HepG2 (cell line): ENCODE results near the gene TGM2. TPM values are rescaled to one million over a fixed set of nuclear protein-coding genes. Genes with fewer than 3 reads are reported as not detected.

ENCODE experiments used
- AHDC1 ChIP-seq: sonication (generic); formaldehyde crosslinking; IDR thresholded peaks from 2 replicates; pipeline ENCODE4 v1.5.1; 2020; ENCODE audit warnings: mild to moderate bottlenecking, missing genetic modification reagents, borderline replicate concordance
- ASH2L ChIP-seq: fragments of 300-600, 200-600 bp; sonication (generic); IDR thresholded peaks from 2 replicates; pipeline ENCODE4 v1.7.0; 2017; ENCODE audit warnings: low read depth, mild to moderate bottlenecking, moderate library complexity, mixed read lengths, low read length; ENCODE audit not compliant: insufficient read length
- E2F1 ChIP-seq: sonication (generic); formaldehyde crosslinking; IDR thresholded peaks from 2 replicates; pipeline ENCODE4 v1.5.0; 2020; ENCODE audit warnings: missing genetic modification reagents
- KDM3A ChIP-seq: IDR thresholded peaks from 2 replicates; pipeline ENCODE4 v1.6.1; 2018; ENCODE audit warnings: low read depth, missing compliant biosample characterization
- NFE2L1 ChIP-seq: sonication (generic); formaldehyde crosslinking; IDR thresholded peaks from 2 replicates; pipeline ENCODE4 v1.4.0; 2020; ENCODE audit warnings: missing genetic modification reagents, mild to moderate bottlenecking, borderline replicate concordance
- RORA ChIP-seq: sonication (generic); formaldehyde crosslinking; IDR thresholded peaks from 2 replicates; pipeline ENCODE4 v1.5.0; 2020; ENCODE audit warnings: mild to moderate bottlenecking, missing genetic modification reagents, moderate library complexity
- SALL1 ChIP-seq: sonication (generic); formaldehyde crosslinking; IDR thresholded peaks from 2 replicates; pipeline ENCODE4 v1.8.0; 2022; ENCODE audit warnings: mild to moderate bottlenecking, missing genetic modification reagents
- STAG1 ChIP-seq: sonication (generic); formaldehyde crosslinking; IDR thresholded peaks from 2 replicates; pipeline ENCODE4 v1.4.0; 2020; ENCODE audit warnings: missing genetic modification reagents
- TMF1 ChIP-seq: sonication (generic); formaldehyde crosslinking; IDR thresholded peaks from 2 replicates; pipeline ENCODE4 v1.8.1; 2022; ENCODE audit warnings: low read depth, missing genetic modification reagents
- ZMYM3 ChIP-seq: sonication (generic); formaldehyde crosslinking; IDR thresholded peaks from 2 replicates; pipeline ENCODE4 v1.5.1; 2020; ENCODE audit warnings: mild to moderate bottlenecking, missing genetic modification reagents
- ZNF275 ChIP-seq: sonication (generic); formaldehyde crosslinking; IDR thresholded peaks from 2 replicates; pipeline ENCODE4 v1.8.0; 2022; ENCODE audit warnings: missing genetic modification reagents, mild to moderate bottlenecking, inconsistent platforms, borderline replicate concordance
- ZNF768 ChIP-seq: sonication (generic); formaldehyde crosslinking; IDR thresholded peaks from 2 replicates; pipeline ENCODE4 v1.4.0; 2020; ENCODE audit warnings: missing genetic modification reagents
- ZNF841 ChIP-seq: sonication (generic); formaldehyde crosslinking; IDR thresholded peaks from 2 replicates; pipeline ENCODE4 v1.8.1; 2023; ENCODE audit warnings: missing genetic modification reagents, borderline replicate concordance
- polyA plus RNA-seq, 8 experiments: library from polyadenylated mRNA; depleted of rRNA in 3 of 8; stranded (reverse) in 7 of 8; unstranded in 1 of 8; fragments of >200 nt; fragmentation: Illumina TruSeq in 4 of 8; extraction: Trizol in 4 of 8; gene quantifications; 2 replicates each; pipeline versions ENCODE4 v1.2.1 to v1.2.3, GENCODE V29; 2011 to 2016; ENCODE audit warnings: low read depth in 4 of 8, missing spikeins in 1 of 8, mixed read lengths in 1 of 8; ENCODE audit not compliant: insufficient read depth in 1 of 8
- total RNA-seq, 5 experiments: library from RNA; depleted of rRNA; stranded (reverse); fragments of >200 nt; fragmentation: Illumina TruSeq; extraction: Trizol; gene quantifications; 2 replicates each; pipeline ENCODE4 v1.2.3, GENCODE V29; 2016; ENCODE audit warnings: low read depth in 1 of 5
- TF ChIP-seq, protein P1 (sequence below): sonication (generic); formaldehyde crosslinking; IDR thresholded peaks from 2 replicates; pipeline ENCODE4 v1.4.0; 2020; ENCODE audit warnings: missing genetic modification reagents

TGM2 gene
- total and polyA plus RNA-seq, 2 of the 13 experiments (the other 11 are each of a cell fraction or from before 2014, with no cell fraction given) = 4.2 to 46.4 TPM

- TF ChIP-seq ASH2L (no peak), TMF1 (CRISPR knock-in tag) (no peak), RORA (no peak), ZNF768 (CRISPR knock-in tag) (peak; percentile 99), STAG1 (CRISPR knock-in tag) (no peak), ZMYM3 (CRISPR knock-in tag) (peak; percentile 54; the same call in 1 of the 2 replicates), ZNF841 (CRISPR knock-in tag) (no peak), KDM3A (CRISPR knock-in tag) (no peak), ZNF275 (CRISPR knock-in tag) (no peak), NFE2L1 (CRISPR knock-in tag) (no peak), E2F1 (CRISPR knock-in tag) (no peak), SALL1 (CRISPR knock-in tag) (no peak), AHDC1 (CRISPR knock-in tag) (no peak)
- TF ChIP-seq, protein P1, sequence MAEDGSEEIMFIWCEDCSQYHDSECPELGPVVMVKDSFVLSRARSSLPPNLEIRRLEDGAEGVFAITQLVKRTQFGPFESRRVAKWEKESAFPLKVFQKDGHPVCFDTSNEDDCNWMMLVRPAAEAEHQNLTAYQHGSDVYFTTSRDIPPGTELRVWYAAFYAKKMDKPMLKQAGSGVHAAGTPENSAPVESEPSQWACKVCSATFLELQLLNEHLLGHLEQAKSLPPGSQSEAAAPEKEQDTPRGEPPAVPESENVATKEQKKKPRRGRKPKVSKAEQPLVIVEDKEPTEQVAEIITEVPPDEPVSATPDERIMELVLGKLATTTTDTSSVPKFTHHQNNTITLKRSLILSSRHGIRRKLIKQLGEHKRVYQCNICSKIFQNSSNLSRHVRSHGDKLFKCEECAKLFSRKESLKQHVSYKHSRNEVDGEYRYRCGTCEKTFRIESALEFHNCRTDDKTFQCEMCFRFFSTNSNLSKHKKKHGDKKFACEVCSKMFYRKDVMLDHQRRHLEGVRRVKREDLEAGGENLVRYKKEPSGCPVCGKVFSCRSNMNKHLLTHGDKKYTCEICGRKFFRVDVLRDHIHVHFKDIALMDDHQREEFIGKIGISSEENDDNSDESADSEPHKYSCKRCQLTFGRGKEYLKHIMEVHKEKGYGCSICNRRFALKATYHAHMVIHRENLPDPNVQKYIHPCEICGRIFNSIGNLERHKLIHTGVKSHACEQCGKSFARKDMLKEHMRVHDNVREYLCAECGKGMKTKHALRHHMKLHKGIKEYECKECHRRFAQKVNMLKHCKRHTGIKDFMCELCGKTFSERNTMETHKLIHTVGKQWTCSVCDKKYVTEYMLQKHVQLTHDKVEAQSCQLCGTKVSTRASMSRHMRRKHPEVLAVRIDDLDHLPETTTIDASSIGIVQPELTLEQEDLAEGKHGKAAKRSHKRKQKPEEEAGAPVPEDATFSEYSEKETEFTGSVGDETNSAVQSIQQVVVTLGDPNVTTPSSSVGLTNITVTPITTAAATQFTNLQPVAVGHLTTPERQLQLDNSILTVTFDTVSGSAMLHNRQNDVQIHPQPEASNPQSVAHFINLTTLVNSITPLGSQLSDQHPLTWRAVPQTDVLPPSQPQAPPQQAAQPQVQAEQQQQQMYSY (CRISPR knock-in tag) = no peak
- TF ChIP-seq, all 625 proteins: peak for 6
Measured at GRCh38 chr20:38159957-38160756, 4.9 kb downstream of the TGM2 start (continued).
